KOPT-K1 (cell line): ENCODE results near the gene PURB.
A peak's percentile ranks its signal among the peaks of the same experiment; 100 is the strongest.

ENCODE experiments used
- H3K27ac ChIP-seq: fragments of 200-600 bp; sonication (generic); 2 replicates; pipeline ENCODE4 v1.5.1; 2016; ENCODE audit warnings: antibody characterized with exemption, mild to moderate bottlenecking, low read depth, low read length; ENCODE audit not compliant: poor library complexity, severe bottlenecking
- H3K36me3 ChIP-seq: fragments of 200-600 bp; sonication (generic); 2 replicates; pipeline ENCODE4 v1.5.1; 2017; ENCODE audit warnings: antibody characterized with exemption, mild to moderate bottlenecking, low read length, moderate library complexity; ENCODE audit not compliant: insufficient read depth
- H3K9me3 ChIP-seq: fragments of 200-600 bp; sonication (generic); 2 replicates; pipeline ENCODE4 v1.5.1; 2017; ENCODE audit warnings: antibody characterized with exemption, low read length, mild to moderate bottlenecking; ENCODE audit not compliant: insufficient read depth, poor library complexity, severe bottlenecking

PURB gene

GRCh38 chr7:44905002-44905635 lies 19.8 kb upstream of the PURB start:
- Histone ChIP-seq H3K27ac (no peak overlapping the region), H3K36me3 (no peaks in the 10 kb centered on the region), H3K9me3 (no peaks in the 10 kb centered on the region)

DNA sequence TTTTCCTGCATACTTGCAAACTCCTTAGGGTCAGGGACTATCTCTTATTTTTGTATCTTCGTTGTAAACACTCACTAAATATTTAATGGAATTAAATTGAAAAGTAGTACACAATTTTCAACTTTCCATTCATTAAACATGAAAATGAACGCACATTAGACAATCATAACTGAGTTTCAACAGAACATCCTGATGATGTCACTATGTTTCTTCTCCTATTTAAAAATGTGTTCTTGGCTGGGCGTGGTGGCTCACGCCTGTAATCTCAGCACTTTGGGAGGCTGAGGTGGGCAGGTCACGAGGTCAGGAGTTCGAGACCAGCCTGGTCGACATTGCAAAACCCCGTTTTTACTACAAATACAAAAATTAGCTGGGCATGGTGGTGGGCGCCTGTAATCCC lies 14.1 kb upstream of the PURB start:
- no peaks in the 10 kb centered on the region for H3K36me3 ChIP-seq
- no peaks in the 10 kb centered on the region for H3K9me3 ChIP-seq
- H3K27ac ChIP-seq: no peak overlapping the region

- Histone ChIP-seq H3K27ac (no peak overlapping the region), H3K9me3 (no peaks in the 10 kb centered on the region), H3K36me3 (no peaks in the 10 kb centered on the region)
Measured at GRCh38 chr7:44898039-44898438, 12.7 kb upstream of the PURB start.

GRCh38 chr7:44897309-44897708 lies 12.0 kb upstream of the PURB start:
- H3K9me3 ChIP-seq: no peaks in the 10 kb centered on the region
- no peaks in the 10 kb centered on the region for H3K36me3 ChIP-seq
- H3K27ac ChIP-seq: no peak overlapping the region

- H3K27ac ChIP-seq: no peak overlapping the region
- H3K36me3 ChIP-seq: no peaks in the 10 kb centered on the region
- no peaks in the 10 kb centered on the region for H3K9me3 ChIP-seq
Measured at GRCh38 chr7:44894888-44895580, 9.7 kb upstream of the PURB start.

DNA sequence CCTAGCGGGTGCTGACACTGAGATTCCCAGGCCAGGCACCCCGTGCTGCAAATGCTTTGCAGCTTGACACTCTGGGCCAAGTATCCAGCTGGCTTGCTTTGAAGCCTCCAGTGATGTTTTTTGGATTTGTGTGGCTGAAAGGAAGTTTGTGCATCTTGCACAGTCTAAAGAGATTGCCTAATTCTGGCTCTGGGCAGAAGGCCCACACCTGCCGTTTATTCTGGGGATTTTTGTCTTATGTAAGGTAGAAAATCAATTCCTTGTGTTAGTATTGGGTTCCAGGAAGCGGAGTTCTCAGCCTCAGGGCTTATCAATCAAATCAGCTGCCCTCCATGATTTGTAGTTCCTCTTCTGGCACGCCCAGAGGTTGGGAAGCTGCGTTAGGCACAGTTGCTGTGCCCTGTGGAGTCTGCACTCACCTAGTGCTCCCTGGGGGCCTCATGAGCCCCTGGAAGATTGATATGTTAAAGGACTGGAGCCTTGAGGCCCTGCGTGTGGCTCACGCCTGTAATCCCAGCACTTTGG lies 8.4 kb upstream of the PURB start:
- no peaks in the 10 kb centered on the region for H3K9me3 ChIP-seq
- H3K27ac ChIP-seq: peak overlapping the region; percentile 11

DNA sequence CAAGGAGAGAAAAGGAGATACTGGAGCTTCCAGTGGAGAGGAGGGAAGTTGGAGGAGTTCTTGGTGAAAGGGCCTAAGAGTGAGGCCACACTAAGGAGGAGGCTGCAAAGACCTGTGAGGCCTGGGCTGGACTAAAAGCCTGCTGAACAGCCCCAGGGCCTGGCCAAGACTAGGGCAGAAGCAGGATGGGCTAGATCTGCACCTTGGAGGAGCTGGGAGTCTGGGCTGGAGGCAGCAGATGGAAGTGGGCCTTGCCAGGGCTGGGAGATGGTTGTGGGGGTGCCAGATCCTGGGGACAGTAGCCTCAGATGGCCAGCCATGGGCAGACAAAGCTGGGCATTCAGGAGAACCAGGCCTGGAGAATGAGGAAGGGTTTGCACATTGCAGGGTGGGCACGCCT lies 6.5 kb upstream of the PURB start:
- Histone ChIP-seq H3K27ac (peak overlapping the region; percentile 90), H3K36me3 (no peaks in the 10 kb centered on the region), H3K9me3 (no peaks in the 10 kb centered on the region)

More for the DNA sequence above, 8.4 kb upstream of the PURB start:
- no peaks in the 10 kb centered on the region for H3K36me3 ChIP-seq

DNA sequence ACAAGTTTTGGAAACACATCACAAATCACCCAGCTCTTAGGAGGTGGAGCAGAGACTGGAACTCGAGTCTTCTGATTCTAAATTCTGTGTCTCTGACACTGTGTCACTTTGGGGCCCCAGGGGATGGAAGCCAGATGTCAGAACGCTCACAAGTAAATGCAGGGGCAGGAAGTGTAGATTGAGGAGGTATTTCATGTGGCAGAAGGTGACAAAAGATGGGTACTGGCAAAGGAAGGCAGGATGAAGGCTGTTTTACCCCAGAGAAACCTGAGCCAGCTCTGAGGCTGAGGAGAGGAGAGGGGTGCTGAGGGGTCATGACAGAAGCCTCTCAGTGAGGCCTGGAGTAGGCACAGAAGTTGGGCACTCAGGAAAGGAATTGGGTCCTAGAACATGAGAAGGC lies 6.0 kb upstream of the PURB start:
- H3K27ac ChIP-seq: peak overlapping the region; percentile 90
- no peaks in the 10 kb centered on the region for H3K36me3 ChIP-seq
- H3K9me3 ChIP-seq: no peaks in the 10 kb centered on the region

DNA sequence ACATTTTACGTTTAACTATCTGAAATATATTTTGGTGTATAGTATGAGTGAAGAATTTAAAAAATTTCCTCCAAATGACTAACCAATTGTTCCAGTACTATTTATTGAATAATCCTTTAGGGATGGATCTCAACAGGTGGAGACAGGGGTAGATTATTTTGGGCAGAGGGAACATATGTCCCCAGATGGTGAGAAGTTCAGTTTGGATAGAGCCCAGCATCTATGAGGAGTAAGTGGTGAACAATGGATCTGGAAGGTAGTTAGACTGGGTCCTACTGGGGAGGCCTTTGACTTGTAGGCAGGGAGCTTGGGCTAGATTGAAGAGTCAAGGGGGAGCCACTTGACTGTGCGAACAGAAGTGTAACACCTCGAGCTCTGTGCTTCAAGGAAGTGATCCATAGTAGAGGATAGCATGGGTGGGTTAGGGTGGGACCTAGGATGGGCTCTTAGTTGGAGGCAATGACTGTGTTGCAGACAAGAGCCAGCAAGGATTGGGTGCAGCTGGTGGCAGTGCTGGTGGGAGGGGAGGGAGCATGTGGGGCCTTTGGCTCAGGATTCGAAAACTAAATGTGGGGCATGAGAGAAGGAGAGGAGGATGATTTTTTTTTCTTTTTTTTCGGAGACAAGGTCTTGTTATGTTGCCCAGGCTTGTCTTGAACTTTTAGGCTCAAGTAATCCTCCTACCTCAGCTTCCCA lies 3.9 kb upstream of the PURB start:
- no peaks in the 10 kb centered on the region for H3K9me3 ChIP-seq
- no peak overlapping the region for H3K27ac ChIP-seq
- H3K36me3 ChIP-seq: no peaks in the 10 kb centered on the region; the same call in 1 of the 2 replicates

GRCh38 chr7:44887293-44887692 lies 2.0 kb upstream of the PURB start:
- peaks cover 19% of the 10 kb centered on the region for H3K36me3 ChIP-seq
- H3K27ac ChIP-seq: no peak overlapping the region
- H3K9me3 ChIP-seq: no peaks in the 10 kb centered on the region

- Histone ChIP-seq H3K27ac (peak overlapping the region; percentile 90), H3K36me3 (peaks cover 43% of the 10 kb centered on the region), H3K9me3 (no peaks in the 10 kb centered on the region)
Measured at GRCh38 chr7:44884621-44885393, 523 bp downstream of the PURB start.

DNA sequence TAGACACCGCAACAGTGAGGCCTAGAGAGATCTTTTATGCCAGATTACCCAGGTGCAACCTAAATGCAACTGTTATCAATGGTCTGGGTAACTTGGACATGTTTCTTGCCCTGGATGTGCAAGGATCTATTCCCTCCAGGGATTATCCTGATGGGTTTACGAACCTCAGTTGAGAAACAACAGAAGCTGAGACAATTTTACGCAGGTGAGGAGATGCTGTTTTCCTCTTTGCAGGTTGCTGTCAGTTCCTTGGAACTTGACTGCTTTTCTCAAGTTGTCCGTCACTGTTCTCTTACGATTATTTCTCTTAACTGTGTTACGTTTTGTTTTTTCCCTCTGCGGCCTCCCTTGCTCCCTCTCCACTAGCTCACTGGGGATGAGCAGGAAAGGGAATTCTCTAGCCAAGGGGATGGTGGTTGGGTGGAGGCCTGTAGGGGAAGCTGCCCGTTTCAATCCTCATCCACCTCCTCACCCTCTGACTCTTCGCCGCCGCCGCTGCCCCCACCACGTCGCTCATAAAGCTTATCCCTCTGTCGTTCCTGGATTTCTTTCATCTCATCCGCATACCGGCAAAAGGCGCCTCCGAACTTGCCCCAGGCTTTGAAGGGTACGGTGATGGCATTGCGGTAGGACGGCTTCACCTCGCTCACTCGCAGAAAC lies 1.2 kb downstream of the PURB start:
- Histone ChIP-seq H3K27ac (peak overlapping the region; percentile 90), H3K36me3 (peaks cover 50% of the 10 kb centered on the region), H3K9me3 (no peaks in the 10 kb centered on the region)

DNA sequence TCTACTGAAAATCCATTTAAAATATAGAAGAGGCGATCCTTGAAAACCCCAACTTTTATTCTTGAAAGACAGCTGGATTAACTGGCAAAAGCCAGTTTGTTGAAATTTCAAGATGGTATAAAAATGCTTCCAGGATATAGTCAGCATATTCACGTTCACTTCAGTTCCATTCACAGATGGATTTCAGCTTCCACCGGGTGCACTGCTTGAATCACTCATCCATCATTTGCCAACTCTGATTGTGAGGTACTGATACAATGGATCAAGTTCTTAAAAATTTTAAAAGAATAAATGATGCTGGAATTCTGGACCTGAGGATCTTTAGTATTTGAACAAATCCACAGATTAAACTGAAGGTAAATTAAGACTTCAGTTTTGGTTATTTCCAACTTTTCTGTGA lies 2.4 kb downstream of the PURB start:
- H3K9me3 ChIP-seq: no peaks in the 10 kb centered on the region
- H3K36me3 ChIP-seq: peaks cover 62% of the 10 kb centered on the region
- no peak overlapping the region for H3K27ac ChIP-seq

- peaks cover 75% of the 10 kb centered on the region for H3K36me3 ChIP-seq
- H3K9me3 ChIP-seq: no peaks in the 10 kb centered on the region
- no peak overlapping the region for H3K27ac ChIP-seq
Measured at GRCh38 chr7:44881610-44882009, 3.7 kb downstream of the PURB start.
